Ishikawa (cell line): ENCODE data around the gene SLC8A3.
A peak's percentile ranks its signal among the peaks of the same experiment; 100 is the strongest.

Experiments used
- CEBPB ChIP-seq: IDR thresholded peaks from 2 replicates; pipeline ENCODE4 v1.6.1; 2012
- CREB1 ChIP-seq: IDR thresholded peaks from 2 replicates; pipeline ENCODE4 v1.6.1; 2012; ENCODE audit warnings: low read depth
- EGR1 ChIP-seq: IDR thresholded peaks from 2 replicates; pipeline ENCODE4 v1.6.1; 2012
- EP300 ChIP-seq: IDR thresholded peaks from 2 replicates; pipeline ENCODE4 v1.6.1; 2012; ENCODE audit warnings: borderline replicate concordance
- FOXM1 ChIP-seq: IDR thresholded peaks from 2 replicates; pipeline ENCODE4 v1.6.1; 2012; ENCODE audit warnings: low read depth, borderline replicate concordance
- NFIC ChIP-seq: IDR thresholded peaks from 2 replicates; pipeline ENCODE4 v1.6.1; 2012
- RAD21 ChIP-seq: IDR thresholded peaks from 2 replicates; pipeline ENCODE4 v1.6.1; 2012; ENCODE audit warnings: low read depth
- TAF1 ChIP-seq: IDR thresholded peaks from 2 replicates; pipeline ENCODE4 v1.6.1; 2012; ENCODE audit warnings: low read depth, mild to moderate bottlenecking
- TCF12 ChIP-seq: IDR thresholded peaks from 2 replicates; pipeline ENCODE4 v1.6.1; 2012; ENCODE audit warnings: low read depth
- TEAD4 ChIP-seq: IDR thresholded peaks from 2 replicates; pipeline ENCODE4 v1.6.1; 2012
- YY1 ChIP-seq: IDR thresholded peaks from 2 replicates; pipeline ENCODE4 v1.6.1; 2012; ENCODE audit warnings: low read depth
- ZBTB7A ChIP-seq: IDR thresholded peaks from 2 replicates; pipeline ENCODE4 v1.6.1; 2012; ENCODE audit warnings: low read depth
- TF ChIP-seq, protein P1 (sequence below): IDR thresholded peaks from 2 replicates; pipeline ENCODE4 v1.6.1; 2012; ENCODE audit warnings: low read depth, mild to moderate bottlenecking
- TF ChIP-seq, protein P2 (sequence below): IDR thresholded peaks from 2 replicates; pipeline ENCODE4 v1.6.1; 2012
- TF ChIP-seq, protein P3 (sequence below): IDR thresholded peaks from 2 replicates; pipeline ENCODE4 v1.6.1; 2012

SLC8A3 gene

DNA sequence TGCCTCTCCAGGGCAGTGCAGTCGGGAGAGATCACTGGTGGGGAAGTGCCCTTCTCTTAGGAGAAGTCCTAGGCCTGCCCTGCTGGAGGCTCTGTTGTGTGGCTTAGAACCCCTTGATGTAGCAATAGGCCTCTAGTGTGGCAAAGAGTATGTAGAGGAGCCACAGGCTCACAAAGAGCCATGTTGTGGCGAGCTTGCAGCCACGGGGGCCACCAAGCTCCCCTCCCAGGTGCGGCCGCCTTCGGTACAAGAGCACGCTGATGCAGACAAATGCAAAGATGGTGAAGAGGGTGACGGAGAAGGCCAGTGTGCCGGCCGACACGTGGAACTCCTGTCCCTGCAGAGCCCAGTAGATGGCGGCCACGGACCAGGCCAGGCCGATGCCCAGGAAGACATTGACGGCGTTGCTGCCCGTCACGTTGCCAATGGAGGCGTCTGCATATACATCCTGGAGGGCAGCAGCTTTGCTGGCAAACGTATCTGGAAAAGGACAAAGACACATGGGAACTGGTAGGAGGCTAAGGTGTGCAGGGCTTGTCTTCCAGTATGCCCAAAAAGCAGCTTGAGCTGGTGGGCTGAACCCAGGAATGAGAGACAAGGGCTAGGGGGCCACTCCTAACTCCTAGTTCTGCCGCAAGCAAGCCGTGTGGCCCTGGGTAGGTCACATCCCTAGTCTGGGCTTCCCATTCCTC lies 142.8 kb downstream of the SLC8A3 start:
- no peak for TF ChIP-seq TCF12
- no peak for TF ChIP-seq CEBPB
- TF ChIP-seq YY1: peak; percentile 54; the same call in 1 of the 2 replicates
- TF ChIP-seq, protein P1, sequence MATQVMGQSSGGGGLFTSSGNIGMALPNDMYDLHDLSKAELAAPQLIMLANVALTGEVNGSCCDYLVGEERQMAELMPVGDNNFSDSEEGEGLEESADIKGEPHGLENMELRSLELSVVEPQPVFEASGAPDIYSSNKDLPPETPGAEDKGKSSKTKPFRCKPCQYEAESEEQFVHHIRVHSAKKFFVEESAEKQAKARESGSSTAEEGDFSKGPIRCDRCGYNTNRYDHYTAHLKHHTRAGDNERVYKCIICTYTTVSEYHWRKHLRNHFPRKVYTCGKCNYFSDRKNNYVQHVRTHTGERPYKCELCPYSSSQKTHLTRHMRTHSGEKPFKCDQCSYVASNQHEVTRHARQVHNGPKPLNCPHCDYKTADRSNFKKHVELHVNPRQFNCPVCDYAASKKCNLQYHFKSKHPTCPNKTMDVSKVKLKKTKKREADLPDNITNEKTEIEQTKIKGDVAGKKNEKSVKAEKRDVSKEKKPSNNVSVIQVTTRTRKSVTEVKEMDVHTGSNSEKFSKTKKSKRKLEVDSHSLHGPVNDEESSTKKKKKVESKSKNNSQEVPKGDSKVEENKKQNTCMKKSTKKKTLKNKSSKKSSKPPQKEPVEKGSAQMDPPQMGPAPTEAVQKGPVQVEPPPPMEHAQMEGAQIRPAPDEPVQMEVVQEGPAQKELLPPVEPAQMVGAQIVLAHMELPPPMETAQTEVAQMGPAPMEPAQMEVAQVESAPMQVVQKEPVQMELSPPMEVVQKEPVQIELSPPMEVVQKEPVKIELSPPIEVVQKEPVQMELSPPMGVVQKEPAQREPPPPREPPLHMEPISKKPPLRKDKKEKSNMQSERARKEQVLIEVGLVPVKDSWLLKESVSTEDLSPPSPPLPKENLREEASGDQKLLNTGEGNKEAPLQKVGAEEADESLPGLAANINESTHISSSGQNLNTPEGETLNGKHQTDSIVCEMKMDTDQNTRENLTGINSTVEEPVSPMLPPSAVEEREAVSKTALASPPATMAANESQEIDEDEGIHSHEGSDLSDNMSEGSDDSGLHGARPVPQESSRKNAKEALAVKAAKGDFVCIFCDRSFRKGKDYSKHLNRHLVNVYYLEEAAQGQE: no peak
- TF ChIP-seq, protein P2, sequence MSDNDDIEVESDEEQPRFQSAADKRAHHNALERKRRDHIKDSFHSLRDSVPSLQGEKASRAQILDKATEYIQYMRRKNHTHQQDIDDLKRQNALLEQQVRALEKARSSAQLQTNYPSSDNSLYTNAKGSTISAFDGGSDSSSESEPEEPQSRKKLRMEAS: peak; percentile 68
- TF ChIP-seq CREB1: no peak
- no peak for TF ChIP-seq EGR1
- TF ChIP-seq ZBTB7A: no peak
- TF ChIP-seq, protein P3, sequence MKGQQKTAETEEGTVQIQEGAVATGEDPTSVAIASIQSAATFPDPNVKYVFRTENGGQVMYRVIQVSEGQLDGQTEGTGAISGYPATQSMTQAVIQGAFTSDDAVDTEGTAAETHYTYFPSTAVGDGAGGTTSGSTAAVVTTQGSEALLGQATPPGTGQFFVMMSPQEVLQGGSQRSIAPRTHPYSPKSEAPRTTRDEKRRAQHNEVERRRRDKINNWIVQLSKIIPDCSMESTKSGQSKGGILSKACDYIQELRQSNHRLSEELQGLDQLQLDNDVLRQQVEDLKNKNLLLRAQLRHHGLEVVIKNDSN: no peak
- TF ChIP-seq RAD21: peak; percentile 82
- TF ChIP-seq EP300: no peak
- no peak for TF ChIP-seq FOXM1

DNA sequence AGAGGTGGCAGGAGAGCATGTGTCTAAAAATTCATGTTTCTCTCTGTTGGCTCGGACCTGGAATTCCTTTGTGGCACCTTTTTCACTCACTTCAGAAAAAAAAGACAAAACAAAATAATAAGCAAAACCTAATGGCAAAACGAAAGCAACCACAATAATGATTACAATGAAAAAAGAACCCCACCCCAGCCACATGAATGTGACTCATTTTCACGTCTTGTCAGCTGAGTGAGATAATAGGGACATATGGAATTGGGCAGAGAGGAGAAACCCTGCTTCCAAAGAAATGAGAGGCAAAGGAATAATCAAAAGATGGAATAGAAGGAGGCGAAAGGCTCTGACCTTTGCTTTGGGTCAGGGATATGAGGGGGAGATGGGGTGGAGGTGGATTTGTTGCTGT lies 143.4 kb downstream of the SLC8A3 start:
- TF ChIP-seq EGR1 (no peak), ZBTB7A (no peak), TAF1 (no peak), FOXM1 (no peak), EP300 (no peak), RAD21 (no peak), CREB1 (no peak), CEBPB (no peak), TEAD4 (no peak), TCF12 (no peak), NFIC (no peak)
- TF ChIP-seq, protein P3: no peak
- TF ChIP-seq, protein P2: no peak

DNA sequence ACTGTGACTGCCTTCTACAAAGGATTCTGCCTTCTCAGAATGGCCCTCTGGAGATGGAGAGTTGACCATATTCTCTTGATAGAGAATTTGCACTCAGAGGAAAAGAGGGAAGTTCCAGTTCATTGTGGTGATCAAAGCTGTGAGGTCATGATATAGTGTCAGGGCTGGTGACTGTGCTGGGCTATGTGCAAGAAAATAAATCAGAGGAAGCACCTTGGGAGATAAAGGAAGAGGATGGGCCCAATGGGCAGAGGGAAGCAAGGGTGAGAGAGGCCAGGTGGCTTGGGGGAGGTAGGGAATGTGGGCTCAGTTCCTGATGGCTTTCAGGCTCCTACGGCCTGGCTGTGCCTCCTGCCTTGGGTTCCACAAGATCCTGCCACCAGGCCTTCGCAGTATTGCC lies 145.8 kb downstream of the SLC8A3 start:
- TF ChIP-seq CREB1: no peak
- no peak for TF ChIP-seq TEAD4
- TF ChIP-seq RAD21: no peak
- TF ChIP-seq, protein P1: no peak
- TF ChIP-seq, protein P2: no peak
- TF ChIP-seq TAF1: no peak
- TF ChIP-seq NFIC: no peak
- no peak for TF ChIP-seq ZBTB7A
- TF ChIP-seq CEBPB: no peak
- no peak for TF ChIP-seq TCF12
- TF ChIP-seq, protein P3: no peak
- no peak for TF ChIP-seq FOXM1
- no peak for TF ChIP-seq EGR1
- TF ChIP-seq EP300: no peak
- TF ChIP-seq YY1: no peak

DNA sequence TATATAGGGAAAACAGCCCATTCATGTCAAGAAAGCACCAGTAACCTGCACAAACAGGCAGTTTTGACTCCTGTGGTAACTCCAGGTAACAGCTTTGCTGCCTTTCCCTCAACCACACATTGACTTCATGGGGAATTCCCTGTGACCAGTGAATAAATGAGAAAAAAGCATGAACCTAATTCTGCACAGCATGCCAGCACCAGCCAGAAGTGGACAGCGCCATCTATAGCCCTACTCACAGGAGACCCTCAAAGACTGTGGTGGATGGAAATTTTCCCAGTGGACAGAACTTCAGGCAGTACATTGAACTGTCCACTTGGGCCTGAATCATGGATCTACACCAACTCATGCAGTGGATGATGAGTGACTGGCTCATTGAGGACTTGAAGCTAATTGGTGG lies 152.1 kb downstream of the SLC8A3 start:
- TF ChIP-seq YY1 (no peak), TAF1 (no peak)
- TF ChIP-seq, protein P1: peak; percentile 71
- TF ChIP-seq, protein P2: no peak
